ENCODE results near the gene LAPTM5. TPM values are rescaled to one million over a fixed set of nuclear protein-coding genes. Genes with fewer than 3 reads are reported as not detected.

LAPTM5 gene
- polyA plus RNA-seq, 12 donors: 12.4 to 51.7 (median 17.1) TPM; not detected in 1

GRCh38 chr1:30758785-30759380, 1.3 kb upstream of the LAPTM5 start:
- no peak for DNase-seq

- DNase-seq: no peak
Observed at GRCh38 chr1:30758121-30758688, 631 bp upstream of the LAPTM5 start.

DNA sequence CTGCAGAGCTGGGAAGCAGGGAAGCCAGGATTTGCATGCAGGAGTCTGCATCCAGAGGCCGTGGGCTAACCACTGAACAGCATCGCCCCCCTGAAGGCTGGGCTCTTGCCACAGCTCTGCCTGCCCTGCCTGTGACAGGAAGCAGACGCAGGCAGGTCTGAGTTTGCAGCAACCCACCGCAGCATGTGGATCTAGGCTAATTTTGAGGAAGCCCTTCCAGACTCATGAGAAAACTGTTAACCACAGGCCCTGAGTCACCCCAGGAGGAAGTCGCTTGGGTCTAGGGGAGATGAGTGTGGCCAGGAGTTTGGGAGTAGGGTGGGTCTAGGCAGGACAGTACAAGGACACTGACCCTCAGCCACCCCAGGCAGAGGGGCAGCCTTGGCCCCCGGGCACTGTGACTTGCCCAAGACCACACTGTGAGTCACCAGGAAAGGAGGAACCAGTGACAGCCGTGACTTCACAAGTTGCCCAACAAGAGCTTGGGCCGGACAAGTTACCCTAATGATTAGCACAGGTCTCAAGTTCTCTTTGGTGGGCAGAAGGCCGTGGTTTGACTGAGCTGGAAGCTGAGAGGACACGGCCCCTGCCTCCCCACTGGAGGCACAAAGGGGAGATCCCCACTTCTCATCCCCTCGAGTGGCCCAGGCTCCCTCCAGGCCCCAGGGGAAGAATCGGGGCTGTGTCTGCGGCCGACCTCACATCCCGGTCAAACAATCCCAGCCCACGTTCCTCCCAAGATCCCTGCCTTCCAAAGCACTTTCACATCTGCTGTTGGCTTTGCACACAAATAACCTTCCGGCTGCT, 826 bp downstream of the LAPTM5 start:
- DNase-seq: peak; percentile 72

DNA sequence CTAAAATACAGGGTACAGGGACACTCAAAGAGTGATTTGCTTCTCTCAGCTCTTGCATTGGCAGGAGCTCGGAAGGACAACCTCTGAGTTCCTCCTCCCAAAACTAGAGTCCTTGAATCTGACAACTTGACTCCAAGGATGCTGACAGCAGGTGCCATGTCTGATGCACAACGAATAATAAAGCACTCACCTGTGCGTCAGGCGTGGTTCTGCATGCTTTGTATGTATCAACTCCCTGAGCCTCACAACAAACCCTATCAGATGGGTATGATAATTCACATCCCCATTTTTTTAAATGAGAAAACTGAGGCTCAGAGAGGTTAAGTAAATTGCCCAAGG, 1.4 kb downstream of the LAPTM5 start:
- DNase-seq: no peak

GRCh38 chr1:30755746-30756145, 1.8 kb downstream of the LAPTM5 start:
- DNase-seq: no peak

DNA sequence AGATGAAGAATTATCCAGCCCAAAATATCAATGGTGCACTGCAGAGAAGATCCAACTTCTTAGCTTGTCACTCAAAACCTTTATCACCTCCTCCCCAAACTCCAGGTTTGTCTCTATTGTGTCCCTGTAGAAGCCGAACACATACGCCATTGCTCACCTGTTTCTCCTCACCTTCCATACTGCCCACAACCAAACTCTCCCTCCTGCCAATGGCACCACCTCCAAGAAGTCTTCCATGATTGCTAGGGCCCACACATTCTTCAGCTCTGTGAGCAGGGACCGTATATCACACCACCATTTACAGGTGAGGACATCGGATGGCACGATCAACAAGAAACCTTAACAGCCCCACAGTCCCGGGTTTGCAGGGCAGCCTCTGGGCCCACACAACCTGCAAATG, 2.2 kb downstream of the LAPTM5 start:
- DNase-seq: no peak

DNA sequence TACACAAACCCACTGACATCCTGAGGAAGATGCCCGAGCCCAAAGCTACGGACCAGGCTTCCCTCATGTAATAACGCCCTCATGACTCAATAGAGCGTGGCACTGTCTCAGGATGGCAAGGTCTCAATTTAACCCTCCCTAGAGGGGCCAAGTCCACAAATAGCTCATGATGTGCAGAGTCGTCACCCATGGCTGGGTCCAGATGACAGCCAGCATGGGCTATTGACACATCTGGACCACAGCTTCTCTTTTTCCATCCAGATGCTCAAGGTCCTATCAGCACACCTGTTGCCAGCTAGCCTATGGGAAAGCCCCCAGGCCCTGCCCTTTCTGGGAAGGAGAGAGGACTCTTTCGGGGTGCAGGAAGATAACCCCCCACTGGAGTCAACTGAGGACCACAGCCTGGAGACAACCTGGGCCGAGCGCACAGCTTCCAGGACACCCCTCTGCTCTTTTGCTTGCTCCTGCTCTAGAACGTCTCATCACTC, 2.8 kb downstream of the LAPTM5 start:
- DNase-seq: no peak

GRCh38 chr1:30753660-30754123, 3.9 kb downstream of the LAPTM5 start:
- DNase-seq: no peak

DNA sequence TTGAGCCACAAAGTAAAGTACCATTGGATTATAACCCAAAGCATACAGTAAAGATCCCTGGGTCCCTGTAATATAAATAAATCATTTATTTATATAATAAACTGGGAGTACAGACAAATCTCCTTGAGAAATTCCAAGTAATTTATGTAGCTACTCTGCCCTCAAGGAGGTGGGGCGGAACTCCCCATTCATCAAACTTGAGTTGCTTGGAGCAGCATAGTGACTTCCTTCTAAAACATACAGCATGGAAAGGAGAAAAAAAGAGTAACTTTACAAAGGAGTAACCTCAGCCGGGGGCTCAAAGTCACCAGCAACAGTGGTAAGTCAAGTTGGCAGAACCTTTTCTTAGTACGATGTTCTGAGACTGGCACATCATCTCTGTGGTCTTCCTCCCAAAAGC, 4.5 kb downstream of the LAPTM5 start:
- DNase-seq: no peak

- no peak for DNase-seq
Observed at GRCh38 chr1:30752651-30752908, 5.0 kb downstream of the LAPTM5 start.

DNA sequence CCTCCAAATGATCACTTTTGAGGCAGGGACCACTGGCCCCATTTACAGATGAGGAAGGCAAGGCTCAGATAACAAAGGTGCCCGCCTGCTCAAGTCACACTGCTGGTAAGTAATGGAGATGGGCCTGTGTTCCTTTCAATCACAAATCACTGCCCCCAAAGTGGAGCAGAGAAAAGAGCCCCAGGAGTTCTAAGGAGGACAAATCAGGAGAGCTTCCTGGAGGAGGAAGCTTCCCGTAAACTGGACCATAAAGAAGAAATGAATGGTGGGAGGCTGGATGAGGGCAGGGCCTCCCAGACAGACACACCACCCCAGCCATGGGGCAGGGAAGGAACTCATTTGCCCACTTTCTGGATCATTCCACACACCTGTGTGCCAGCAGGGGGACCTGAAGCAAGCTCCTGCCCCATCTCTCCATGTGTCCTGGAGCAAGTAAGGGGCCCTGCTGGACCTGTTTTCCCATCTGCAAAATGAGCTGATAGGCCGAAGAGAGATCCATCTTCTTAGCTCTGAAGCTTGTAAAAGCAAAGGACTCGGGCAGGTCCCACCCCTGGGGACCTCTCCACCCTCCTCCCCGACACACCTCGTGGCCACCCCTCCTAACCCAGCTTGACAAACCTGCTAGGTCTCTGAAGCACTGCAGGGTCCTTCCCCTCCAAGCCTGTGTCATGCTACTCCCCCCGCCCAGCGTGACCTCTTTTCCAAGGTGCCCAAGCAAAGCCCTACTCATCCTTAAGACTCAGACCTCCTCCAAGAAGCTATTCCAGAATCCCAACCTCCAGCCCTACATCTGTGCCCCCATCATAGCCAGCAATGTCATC, 5.5 kb downstream of the LAPTM5 start:
- no peak for DNase-seq

DNA sequence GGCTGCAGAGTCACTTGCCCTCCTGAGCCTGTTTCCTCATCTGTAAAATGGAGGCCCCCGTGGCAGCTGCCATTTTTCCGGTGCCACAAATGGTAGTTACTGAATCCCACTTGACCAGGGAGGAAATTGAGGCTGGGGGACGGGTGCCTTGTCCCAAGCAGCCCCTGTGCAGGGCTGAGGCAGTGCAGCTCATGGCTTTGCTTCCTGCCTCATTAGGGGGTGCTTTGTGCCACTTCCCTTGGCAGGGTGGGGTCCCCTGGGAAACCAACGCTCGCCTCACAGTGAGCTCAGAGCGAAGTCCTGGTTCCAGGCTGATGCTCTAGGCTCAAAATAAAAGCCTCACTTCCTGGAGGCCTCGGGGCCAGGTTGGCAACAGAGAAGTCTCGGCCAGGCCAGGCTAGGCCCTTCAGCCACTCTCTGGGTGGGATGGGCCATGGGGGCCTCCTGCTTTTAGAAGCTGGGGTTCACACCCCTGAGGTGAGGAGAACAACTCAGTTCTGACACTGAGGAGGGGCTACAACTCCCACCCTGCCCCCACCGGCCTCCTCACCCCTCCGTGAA, 6.8 kb downstream of the LAPTM5 start:
- DNase-seq: no peak

DNA sequence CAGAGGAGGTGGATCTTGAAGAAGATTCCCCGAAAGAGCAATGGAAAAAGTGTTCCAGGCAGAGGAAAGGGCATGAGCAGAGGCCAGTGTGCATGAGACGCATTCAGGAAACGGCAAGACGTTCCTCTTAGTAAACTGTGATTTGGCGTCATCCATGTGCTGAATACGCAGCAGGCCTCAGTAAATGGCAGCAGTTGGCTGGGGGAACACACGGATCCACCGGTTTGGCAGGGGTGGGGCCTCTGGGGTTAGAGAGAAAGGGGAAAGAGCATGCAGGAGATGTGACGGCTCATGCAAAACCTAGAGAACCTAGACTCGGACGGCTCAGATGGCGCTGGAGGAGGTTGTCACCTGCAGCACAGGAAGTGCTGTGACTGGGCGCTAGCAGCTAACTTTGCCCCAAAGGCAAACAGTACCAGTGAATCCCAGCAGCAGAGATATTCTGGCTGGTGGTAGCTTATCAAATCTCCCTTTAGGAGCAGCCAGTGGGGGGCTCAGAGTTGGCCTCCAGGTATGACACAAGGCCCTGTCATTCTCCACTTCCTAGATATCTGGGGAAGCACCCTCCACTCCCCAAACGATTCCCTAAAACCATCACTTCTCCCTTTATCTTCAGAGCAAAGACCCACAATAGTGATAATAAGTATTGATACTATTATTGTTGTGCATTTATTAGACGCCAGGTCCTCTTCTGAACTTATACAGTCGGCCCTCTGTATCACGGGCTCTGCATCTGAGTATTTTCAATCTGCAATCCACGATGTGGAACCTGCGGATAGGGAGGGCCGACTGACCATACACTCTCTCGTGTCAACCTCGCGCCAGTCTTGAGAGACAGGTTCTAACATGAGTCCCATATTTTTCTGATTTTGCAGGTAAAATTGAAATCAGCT, 7.6 kb downstream of the LAPTM5 start:
- DNase-seq: no peak

DNA sequence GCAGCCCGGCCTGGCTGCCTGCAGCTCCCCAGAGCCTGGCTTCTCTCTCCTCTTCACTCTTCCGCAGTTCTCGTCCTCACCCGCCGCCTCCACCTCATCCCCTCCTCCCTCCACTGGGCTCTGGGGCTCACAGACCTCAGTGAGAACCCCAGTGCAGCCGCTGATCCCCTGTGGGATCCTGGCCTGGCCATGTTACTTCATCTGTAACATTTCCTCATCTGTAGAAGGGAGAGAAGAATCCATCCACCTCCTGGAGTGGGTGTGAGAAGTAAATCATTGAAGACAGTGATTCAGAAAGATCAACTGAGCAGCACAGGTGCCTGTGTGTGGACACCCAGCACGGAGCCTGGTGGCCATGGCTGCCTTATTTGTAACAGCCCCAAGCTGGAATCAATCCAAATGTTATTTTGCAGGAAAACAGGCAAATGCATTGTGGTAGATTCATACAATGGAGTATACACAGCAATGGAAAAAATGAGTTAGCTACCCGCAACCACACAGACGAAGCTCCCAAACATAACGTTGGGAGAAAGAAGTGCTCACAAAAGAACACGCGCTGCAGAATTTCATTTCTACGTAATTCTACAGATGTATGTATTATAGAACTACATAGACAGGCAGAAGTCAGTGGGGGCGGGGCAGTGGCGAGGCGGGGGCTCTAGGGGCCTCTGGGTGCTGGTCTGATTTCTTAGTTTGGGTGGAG, 8.7 kb downstream of the LAPTM5 start:
- DNase-seq: no peak

DNA sequence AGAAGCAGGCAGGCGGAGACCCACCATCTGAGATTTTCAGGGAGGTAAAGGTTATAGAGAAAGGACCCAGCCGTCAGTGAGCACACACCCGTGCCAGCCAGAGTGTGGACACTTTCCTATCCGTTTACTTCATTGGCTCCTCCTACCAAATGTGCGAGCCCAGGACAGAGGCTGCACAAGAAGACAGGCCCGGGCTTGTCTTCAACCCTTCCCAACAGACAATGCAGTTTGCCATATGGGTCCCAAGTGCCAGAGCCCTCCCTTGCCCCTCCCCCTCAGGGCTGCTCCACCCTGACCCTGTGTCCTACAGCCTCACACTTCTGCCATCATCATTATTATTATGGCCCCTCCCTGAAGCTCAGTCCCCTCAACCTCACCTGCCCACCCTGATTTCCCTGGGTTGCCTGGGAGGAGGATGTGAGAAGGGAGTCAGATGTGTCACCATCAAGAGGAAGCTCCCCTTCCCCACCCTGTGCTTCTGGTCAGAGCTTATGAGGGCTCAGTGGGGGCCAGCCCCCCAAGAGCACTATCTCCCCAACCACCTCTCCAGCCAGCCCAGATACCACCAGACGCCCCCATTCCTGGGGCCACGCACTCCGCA, 9.4 kb downstream of the LAPTM5 start:
- DNase-seq: no peak

DNA sequence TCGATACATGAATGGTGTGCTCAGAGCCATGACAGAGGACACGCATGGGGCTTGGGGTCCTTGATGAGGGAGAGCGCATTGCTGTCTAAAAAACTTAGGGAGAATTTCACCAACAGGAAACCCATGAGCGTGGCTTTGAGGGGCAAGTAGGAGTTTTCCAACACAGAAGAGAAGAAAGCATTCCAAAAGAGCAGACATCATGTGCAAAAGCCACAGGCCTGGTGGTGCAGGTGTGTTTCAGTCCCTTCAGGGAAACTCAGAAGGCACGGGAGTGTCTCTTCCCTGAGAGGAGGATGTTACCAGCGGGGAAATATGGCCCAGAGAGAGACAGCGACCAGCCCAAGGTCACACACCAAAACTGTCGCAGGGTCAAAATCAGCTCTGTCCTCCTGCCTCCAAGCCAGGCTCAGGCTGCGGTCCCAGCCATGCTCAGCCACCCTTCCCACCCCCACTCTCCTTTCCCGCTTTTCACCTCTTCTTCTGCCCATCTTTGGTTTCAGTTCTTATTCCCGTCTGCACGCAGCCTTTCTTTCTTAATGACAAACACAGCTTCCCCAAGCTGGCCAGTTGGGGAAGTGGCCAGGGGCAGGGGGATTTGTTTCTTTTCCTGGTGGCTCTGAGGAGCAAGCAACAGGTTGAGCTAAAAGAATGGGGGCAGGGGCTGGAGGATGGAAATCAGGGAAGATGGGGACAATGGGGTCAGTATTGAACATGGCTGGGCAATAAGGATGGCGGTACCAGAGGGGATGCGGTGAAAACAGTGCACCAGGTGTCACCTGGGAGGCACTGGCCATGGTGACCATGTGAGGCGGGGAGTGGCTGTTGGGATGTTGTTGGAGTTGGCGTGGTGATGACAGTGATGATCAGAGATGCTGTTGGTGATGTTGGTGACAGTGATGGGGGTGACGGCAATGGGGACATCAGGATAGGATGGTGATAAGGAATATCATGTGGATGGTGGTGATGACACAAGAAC, 10.3 kb downstream of the LAPTM5 start:
- DNase-seq: no peak

- DNase-seq: no peak
Observed at GRCh38 chr1:30746212-30747032, 11.2 kb downstream of the LAPTM5 start.

DNA sequence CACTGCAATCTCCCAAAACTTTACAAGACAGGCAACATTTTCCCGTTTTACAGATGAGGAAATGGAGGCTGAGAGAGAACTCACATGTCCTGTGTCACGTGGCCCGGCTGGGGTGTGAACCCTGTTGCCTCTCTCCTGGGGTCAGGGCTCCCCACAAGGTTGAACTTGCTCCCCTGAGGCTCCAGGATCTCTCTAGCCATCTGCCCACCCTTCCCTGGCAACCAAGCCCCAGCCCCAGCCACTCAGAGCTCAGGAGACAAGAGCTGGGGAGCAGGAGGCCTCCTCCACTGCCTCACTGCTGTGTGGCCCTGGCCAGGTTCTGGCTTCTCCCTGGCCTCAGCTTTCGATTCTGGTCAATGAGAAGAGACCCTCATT, 11.8 kb downstream of the LAPTM5 start:
- DNase-seq: no peak

Measured in muscle of arm (tissue), 12 donors.